ENCODE results near the gene SLX4.
"Not testable (repeated sequence)": the region's sequence is repeated elsewhere in the genome, so short reads cannot be mapped to it uniquely, and the experiment has no call there.

The SLX4 gene

GRCh38 chr16:3640632-3641501, 29.5 kb upstream of the SLX4 start:
- no peak for DNase-seq (ENCODE audit: low spot score)

GRCh38 chr16:3640207-3640606, 28.8 kb upstream of the SLX4 start:
- no peak for DNase-seq (ENCODE audit: low spot score)

GRCh38 chr16:3638916-3639644, 27.7 kb upstream of the SLX4 start:
- DNase-seq (ENCODE audit: low spot score), result no peak

GRCh38 chr16:3637371-3637923, 26.0 kb upstream of the SLX4 start:
- DNase-seq (ENCODE audit: low spot score), result peak; percentile 8

- no peak for DNase-seq (ENCODE audit: low spot score)
Observed at GRCh38 chr16:3625911-3626732, 14.7 kb upstream of the SLX4 start.

GRCh38 chr16:3625331-3625730, 13.9 kb upstream of the SLX4 start:
- DNase-seq (ENCODE audit: low spot score), result no peak

- DNase-seq (ENCODE audit: low spot score), result no peak
Observed at GRCh38 chr16:3623642-3624041, 12.2 kb upstream of the SLX4 start.

- DNase-seq (ENCODE audit: low spot score), result no peak
Observed at GRCh38 chr16:3618769-3619141, 7.3 kb upstream of the SLX4 start.

GRCh38 chr16:3612510-3613466, 1.4 kb upstream of the SLX4 start:
- no peak for DNase-seq (ENCODE audit: low spot score)

- no peak for DNase-seq (ENCODE audit: low spot score)
Observed at GRCh38 chr16:3610698-3611145, 684 bp downstream of the SLX4 start.

- no peak for DNase-seq (ENCODE audit: low spot score)
Observed at GRCh38 chr16:3609895-3610697, 1.3 kb downstream of the SLX4 start.

- DNase-seq (ENCODE audit: low spot score), result not testable (repeated sequence)
Observed at GRCh38 chr16:3608976-3609375, 2.4 kb downstream of the SLX4 start.

- no peak for DNase-seq (ENCODE audit: low spot score)
Observed at GRCh38 chr16:3608069-3608468, 3.3 kb downstream of the SLX4 start.

- DNase-seq (ENCODE audit: low spot score), result no peak
Observed at GRCh38 chr16:3607634-3608033, 3.8 kb downstream of the SLX4 start.

GRCh38 chr16:3607161-3607560, 4.2 kb downstream of the SLX4 start:
- DNase-seq (ENCODE audit: low spot score), result no peak

GRCh38 chr16:3606441-3606840, 5.0 kb downstream of the SLX4 start:
- no peak for DNase-seq (ENCODE audit: low spot score)

- no peak for DNase-seq (ENCODE audit: low spot score)
Observed at GRCh38 chr16:3602320-3602653, 9.1 kb downstream of the SLX4 start.

- DNase-seq (ENCODE audit: low spot score), result no peak
Observed at GRCh38 chr16:3601614-3602319, 9.6 kb downstream of the SLX4 start.

GRCh38 chr16:3599922-3600321, 11.5 kb downstream of the SLX4 start:
- DNase-seq (ENCODE audit: low spot score), result no peak

- DNase-seq (ENCODE audit: low spot score), result no peak
Observed at GRCh38 chr16:3599121-3599520, 12.3 kb downstream of the SLX4 start.
